GM12874 (cell line): ENCODE results near the gene GBA2.

ENCODE experiments used
- CTCF ChIP-seq: IDR thresholded peaks from 2 replicates; pipeline ENCODE4 v1.5.1; 2011; ENCODE audit warnings: low read depth, mild to moderate bottlenecking, control low read depth, low read length, moderate library complexity; ENCODE audit not compliant: insufficient read depth

Gene GBA2

GRCh38 chr9:35791297-35791921 lies 42.4 kb upstream of the GBA2 start, which contains the start of gene NPR2:
Gene NPR2 (plus strand): TSS chr9:35791591. CDS start chr9:35792409, 818 bp downstream.
- no peak for TF ChIP-seq CTCF

GRCh38 chr9:35790385-35791296 lies 41.6 kb upstream of the GBA2 start:
- TF ChIP-seq CTCF: peak; percentile 78

GRCh38 chr9:35790025-35790384 lies 41.0 kb upstream of the GBA2 start:
- TF ChIP-seq CTCF: no peak

GRCh38 chr9:35789541-35789940 lies 40.5 kb upstream of the GBA2 start:
- no peak for TF ChIP-seq CTCF

- TF ChIP-seq CTCF: no peak
Measured at GRCh38 chr9:35783418-35783817, 34.4 kb upstream of the GBA2 start.

- no peak for TF ChIP-seq CTCF
Measured at GRCh38 chr9:35781066-35781465, 32.0 kb upstream of the GBA2 start.

- TF ChIP-seq CTCF: no peak
Measured at GRCh38 chr9:35778496-35778895, 29.5 kb upstream of the GBA2 start.
